Measurements from ENCODE around the gene RALA.

Gene RALA, protein sequence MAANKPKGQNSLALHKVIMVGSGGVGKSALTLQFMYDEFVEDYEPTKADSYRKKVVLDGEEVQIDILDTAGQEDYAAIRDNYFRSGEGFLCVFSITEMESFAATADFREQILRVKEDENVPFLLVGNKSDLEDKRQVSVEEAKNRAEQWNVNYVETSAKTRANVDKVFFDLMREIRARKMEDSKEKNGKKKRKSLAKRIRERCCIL

DNA sequence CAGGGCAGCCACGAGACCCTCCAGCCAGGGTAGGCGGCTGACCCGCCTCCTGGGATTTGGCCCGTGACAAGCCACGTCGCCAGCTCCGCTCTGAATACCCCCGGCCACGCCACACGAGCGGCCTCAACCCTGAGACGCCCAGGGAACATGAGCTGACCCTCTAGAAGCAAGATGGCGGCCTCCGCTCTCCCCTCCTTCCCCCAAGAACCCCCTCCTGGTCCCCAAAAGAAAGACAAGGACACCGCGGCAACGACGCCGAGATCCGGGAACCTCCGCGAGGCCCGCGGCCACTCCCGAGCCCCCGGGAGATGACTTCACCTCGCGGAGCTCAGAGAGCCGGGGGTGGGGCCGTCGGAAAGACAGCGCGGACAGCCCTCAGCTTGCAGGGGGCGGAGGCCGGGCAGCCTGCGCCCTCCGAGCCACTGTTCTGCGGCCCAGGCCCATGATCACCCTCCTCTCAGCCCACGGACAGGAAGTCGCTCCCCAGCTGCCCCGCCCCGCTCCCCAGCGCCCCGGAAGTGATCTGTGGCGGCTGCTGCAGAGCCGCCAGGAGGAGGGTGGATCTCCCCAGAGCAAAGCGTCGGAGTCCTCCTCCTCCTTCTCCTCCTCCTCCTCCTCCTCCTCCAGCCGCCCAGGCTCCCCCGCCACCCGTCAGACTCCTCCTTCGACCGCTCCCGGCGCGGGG lies at the start of gene RALA:
Gene RALA (plus strand): TSS at position 526 of the 685 bp plus-strand sequence. CDS start 63,096 bp downstream, outside the sequence.
- TF ChIP-seq GATA1 (IDR thresholded peaks at IDR 0.05; ENCODE audit: low read depth, low read length) (no peak), POLR2A (IDR thresholded peaks at IDR 0.05; ENCODE audit: low read length) (peak; percentile 73)
- DNase-seq = peak; percentile 91

DNA sequence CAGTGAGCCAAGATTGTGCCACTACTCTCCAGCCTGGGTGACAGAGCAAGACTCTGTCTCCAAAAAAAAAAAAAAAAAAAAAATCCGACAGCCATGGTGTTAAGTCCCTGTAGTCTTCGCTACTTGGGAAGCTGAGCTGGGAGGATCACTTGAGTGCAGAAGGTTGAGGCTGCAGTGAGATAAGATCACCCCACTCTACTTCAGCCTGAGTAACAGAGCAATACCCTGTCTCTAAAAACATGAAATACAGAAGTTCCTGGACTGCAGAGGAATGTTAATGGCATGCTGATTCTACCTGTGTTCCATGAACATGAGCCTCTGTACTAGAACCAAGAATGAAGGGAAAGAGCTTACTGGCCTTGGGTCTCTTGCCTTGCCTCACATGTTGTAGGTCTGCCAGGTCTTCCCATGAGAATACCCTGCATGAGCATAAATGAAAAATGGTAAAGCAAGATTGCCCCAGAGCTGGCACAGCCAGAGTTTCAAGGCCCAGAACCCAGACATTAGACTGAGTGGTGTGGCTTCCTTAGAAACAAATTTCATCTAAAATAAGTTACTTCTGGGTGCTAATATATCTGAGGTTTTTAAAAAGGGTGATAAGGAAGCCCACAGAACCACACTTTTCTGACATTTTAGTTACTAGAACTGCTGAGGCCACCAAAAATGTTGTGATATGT lies 48.6 kb upstream of the RALA start:
- TF ChIP-seq POLR2A (IDR thresholded peaks at IDR 0.05; ENCODE audit: low read length) = no peak
- no peak for TF ChIP-seq GATA1 (IDR thresholded peaks at IDR 0.05; ENCODE audit: low read depth, low read length)
- no peak for DNase-seq

DNA sequence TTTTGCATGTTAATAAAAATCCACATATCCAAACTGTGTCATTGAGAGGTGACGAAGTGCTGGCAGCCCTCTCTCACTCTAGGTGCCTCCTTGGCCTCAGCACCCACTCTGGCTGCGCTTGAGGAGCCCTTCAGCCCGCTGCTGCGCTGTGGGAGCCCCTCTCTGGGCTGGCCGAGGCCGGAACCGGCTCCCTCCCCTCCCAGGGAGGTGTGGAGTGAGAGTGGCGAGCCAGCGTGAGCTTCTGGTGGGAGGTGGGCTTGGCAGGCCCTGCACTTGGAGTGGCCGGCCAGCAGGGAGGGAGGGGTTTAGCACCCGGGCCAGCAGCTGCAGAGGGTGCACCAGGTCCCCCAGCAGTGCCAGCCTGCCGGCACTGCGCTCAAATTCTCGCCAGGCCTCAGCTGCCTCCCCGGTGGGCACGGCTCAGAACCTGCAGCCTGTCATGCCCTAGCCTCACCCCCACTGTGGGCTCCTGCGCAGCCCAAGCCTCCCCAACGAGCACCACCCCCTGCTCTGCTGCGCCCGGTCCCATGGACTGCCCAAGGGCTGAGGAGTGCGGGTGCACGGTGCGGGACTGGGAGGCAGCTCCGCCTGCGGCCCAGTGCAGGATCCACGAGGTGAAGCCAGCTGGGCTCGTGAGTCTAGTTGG lies 46.0 kb upstream of the RALA start:
- TF ChIP-seq GATA1 (IDR thresholded peaks at IDR 0.05; ENCODE audit: low read depth, low read length) (no peak), POLR2A (IDR thresholded peaks at IDR 0.05; ENCODE audit: low read length) (no peak)
- DNase-seq = no peak

DNA sequence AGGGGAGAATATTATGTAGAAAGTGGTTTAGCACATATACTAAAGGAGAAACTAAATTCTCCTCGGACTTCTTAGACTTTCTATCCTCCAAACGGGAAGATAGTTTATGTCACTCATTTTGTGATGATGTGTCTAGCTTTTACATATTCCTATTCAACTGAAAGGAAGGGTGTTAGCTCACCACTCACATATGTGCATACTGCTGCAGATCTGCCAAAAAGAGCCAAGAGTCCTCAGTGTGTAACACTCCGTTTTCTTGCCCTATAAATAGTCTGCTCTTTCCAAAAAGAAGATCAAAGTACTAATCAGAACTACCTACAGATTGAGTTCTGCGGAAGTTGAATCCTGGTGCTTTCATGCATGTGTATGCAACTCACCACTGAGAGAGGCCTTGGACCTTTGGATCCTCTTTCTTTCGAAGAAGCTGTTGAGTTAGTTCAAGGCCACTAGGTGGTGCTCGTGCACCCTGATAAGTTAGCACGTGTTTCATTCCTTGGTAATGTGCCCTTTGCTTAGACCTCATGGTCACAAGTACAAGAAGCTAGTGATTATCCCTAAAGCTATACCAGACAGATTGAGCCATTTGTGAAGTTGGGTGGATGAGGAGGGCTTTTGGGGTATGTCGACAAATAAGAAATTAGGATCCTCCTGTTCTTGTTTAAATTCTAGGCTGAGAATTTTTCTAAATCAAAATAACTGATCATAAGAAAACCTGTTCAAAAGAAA lies 43.1 kb upstream of the RALA start:
- TF ChIP-seq POLR2A (IDR thresholded peaks at IDR 0.05; ENCODE audit: low read length) (no peak), GATA1 (IDR thresholded peaks at IDR 0.05; ENCODE audit: low read depth, low read length) (no peak)
- peak; percentile 89 to 93 for DNase-seq

DNA sequence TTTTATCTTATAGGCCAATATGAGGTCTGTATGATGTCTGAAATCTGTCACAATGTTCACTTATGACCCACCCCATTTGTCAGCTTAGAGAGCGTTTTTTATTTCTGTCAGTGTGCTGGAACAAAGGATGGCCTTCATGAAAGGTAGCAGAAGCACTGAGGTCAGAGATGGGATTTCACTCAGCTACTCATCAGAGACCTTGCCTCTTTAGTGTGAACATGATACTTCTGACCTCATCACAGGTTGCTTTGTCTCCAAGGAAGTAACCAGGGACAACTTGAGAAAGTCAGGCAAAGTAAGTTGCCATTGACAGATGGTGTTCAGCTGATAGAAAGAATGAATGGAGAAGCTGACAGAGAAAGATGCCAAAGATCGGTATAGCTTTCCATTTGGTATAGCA lies 40.8 kb upstream of the RALA start:
- TF ChIP-seq GATA1 (IDR thresholded peaks at IDR 0.05; ENCODE audit: low read depth, low read length) (no peak), POLR2A (IDR thresholded peaks at IDR 0.05; ENCODE audit: low read length) (no peak)

DNA sequence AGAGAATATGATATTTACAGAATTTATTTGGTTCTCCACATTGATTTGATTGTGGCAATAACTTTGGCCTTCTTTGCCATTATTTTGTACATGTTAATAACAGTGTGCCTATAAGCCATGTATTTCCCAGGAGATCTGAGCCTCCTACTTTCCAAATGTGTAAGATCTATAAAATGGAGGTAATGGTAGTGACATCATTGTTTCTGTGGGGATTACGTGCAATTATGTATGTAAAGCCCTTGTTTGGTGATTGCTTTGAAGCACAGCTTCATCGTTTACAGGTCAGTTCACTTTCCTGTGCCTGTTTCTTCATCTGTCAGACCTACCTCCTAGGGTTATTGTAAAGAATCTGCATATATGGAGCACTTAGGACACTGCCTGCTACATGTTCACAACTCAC lies 39.8 kb upstream of the RALA start:
- DNase-seq = no peak
- no peak for TF ChIP-seq POLR2A (IDR thresholded peaks at IDR 0.05; ENCODE audit: low read length)
- no peak for TF ChIP-seq GATA1 (IDR thresholded peaks at IDR 0.05; ENCODE audit: low read depth, low read length)

More for the DNA sequence above, 40.8 kb upstream of the RALA start:
- DNase-seq = peak in 1 of 2 experiments; percentile 2

DNA sequence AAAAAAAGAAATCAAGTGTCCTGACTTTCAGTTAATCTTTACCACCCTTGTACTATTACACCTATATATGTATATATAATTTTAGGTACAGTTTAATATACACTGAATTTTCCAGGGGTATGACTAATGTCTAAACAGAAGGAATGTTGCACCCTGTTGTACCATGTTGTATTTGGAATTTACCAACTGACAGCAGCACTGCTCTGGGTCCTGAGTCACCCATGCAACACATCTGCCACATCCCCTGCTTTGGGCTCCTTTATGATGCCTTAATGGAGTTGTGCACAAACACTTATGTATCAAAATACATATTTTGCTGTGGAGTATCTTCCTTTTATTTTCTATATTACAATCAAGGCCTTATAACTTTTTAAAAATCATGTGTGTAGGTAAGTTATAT lies 36.0 kb upstream of the RALA start:
- no peak for DNase-seq
- TF ChIP-seq POLR2A (IDR thresholded peaks at IDR 0.05; ENCODE audit: low read length) = no peak
- no peak for TF ChIP-seq GATA1 (IDR thresholded peaks at IDR 0.05; ENCODE audit: low read depth, low read length)

DNA sequence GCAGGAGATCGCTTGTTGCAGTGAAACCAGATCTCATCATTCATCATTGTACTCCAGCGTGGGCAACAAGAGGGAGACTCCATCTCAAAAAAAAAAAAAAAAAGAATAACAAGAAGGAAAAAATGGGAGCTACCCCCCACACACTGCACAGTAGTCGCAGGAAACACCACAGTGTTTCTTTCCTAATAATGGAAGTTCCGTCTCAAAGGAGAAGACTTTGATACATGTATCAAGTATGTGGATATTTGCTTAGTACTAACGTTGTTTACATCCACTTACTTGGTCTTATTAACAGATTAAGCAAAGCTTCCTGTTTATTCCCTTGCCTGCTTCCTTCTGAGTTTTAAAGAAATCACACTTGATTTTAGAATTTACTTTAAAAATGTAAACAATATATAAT lies 35.0 kb upstream of the RALA start:
- TF ChIP-seq GATA1 (IDR thresholded peaks at IDR 0.05; ENCODE audit: low read depth, low read length) = no peak
- no peak for TF ChIP-seq POLR2A (IDR thresholded peaks at IDR 0.05; ENCODE audit: low read length)
- no peak for DNase-seq

DNA sequence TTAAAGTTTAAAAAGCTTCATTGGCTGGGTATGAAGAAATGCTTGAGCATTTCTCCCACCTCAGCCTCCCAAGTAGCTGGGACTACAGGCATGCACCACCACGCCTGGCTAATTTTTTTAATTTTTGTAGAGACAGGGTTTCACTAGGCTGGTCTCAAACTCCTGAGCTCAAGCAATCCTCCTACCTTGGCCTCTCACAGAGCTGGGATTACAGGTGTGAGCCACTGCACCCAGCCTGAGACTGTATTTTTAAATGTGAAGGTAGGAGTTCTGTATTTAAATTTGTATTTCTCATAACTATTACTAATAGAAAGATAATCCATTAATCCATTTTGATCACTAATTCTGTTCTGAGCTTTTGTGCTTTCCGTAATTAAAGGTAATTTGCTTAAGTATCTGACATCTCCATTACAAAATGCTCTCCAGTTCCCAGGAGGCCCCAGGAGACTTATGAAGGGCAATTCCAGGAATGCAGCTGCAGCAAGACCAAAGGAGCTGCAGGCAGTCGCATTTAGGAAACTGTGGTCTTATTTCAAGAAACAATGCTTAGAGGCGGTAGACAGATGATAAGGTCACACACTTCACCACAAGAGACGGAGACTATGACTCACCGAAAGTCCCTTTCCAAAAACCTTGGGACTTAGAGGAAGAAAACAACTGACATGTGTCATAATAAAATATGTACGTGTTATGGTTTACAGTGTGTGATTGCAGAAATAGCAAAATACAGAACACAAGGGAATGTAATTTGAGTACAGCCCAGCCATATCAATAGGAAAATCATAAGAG lies 33.9 kb upstream of the RALA start:
- peak; percentile 41 to 67 for DNase-seq
- peak; percentile 17 for TF ChIP-seq POLR2A (IDR thresholded peaks at IDR 0.05; ENCODE audit: low read length)
- TF ChIP-seq GATA1 (IDR thresholded peaks at IDR 0.05; ENCODE audit: low read depth, low read length) = no peak

DNA sequence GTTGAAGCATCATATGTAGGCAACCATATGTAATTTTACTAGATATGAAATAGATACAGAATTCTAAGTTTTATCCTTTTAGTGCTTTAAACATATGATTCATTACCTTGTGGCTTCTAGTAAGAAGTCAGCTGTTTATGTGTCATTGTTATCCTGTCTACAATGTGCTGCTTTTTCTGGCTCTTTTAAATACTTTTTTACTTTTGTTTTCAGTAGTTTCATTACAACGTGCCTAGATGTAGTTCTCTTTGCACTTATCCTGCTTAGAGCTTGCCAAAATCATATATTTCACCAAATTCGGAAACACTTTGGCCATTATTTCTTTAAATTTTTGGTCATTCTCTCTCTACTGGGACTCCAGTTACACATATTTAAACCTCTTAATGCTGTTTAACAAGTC lies 30.8 kb upstream of the RALA start:
- no peak for DNase-seq
- TF ChIP-seq POLR2A (IDR thresholded peaks at IDR 0.05; ENCODE audit: low read length) = no peak

DNA sequence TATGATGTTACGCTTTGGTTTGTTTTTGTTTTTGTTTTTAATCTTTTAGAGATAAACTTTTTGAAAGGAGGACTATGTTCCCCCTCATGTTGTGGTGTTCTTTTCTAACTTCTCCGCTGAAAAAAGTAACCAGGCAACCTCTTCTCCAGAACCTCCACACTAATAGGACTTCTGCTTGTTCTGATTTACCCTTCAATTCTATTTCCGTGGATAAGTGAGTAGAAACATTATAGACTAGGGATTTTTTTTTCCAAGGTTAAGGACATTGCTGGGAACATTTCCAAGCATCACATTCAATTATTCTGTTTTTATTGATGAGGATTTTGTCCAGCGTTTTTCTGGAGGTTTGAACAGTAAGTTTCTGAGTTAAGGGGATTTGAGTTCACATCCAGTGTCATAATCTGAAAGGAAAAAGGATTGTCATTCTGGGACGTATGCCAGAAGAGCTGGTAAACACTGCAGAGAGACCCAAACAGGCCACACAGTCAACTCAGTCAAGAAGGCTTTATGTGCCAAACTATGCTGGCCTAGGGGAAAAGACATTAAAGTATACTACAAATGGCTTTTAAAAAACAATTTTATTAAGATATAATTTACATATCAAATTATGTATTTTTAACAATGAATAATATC lies 28.3 kb upstream of the RALA start:
- DNase-seq = peak in 1 of 2 experiments; percentile 2
- TF ChIP-seq GATA1 (IDR thresholded peaks at IDR 0.05; ENCODE audit: low read depth, low read length) = no peak
- no peak for TF ChIP-seq POLR2A (IDR thresholded peaks at IDR 0.05; ENCODE audit: low read length)

DNA sequence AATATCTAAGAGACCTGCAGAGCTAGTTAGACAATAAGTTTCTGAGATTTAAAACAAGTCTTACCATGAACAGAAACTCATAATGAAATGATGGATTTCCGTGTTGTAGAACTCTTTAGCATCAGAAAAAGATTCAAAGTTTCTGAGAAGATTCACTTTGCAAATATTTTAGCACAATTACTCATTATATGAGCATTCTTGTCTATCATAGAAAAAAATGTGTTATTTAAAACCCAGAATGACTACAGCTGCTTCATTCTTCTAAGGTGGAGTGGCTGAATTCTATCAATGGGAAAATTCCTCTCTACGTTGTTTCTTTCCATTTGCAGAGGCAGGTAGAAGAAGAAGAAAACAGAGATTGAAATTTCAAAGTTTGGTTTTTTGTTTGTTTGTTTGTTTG lies 21.0 kb upstream of the RALA start:
- DNase-seq = no peak
- TF ChIP-seq POLR2A (IDR thresholded peaks at IDR 0.05; ENCODE audit: low read length) = no peak
- TF ChIP-seq GATA1 (IDR thresholded peaks at IDR 0.05; ENCODE audit: low read depth, low read length) = no peak
